ENCODE measurements around the gene HHLA2.

The HHLA2 gene, protein sequence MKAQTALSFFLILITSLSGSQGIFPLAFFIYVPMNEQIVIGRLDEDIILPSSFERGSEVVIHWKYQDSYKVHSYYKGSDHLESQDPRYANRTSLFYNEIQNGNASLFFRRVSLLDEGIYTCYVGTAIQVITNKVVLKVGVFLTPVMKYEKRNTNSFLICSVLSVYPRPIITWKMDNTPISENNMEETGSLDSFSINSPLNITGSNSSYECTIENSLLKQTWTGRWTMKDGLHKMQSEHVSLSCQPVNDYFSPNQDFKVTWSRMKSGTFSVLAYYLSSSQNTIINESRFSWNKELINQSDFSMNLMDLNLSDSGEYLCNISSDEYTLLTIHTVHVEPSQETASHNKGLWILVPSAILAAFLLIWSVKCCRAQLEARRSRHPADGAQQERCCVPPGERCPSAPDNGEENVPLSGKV

GRCh38 chr3:108296239-108296638, at the start of gene HHLA2:
Gene HHLA2, plus strand, starts transcription at chr3:108296548. Its CDS starts 55,266 bp downstream, at chr3:108351814.
- no peak for TF ChIP-seq CREB1 (IDR thresholded peaks at IDR 0.05; ENCODE audit: low read depth)
- TF ChIP-seq EGR1 (IDR thresholded peaks at IDR 0.05): no peak
- TF ChIP-seq TEAD4 (IDR thresholded peaks at IDR 0.05): no peak
- no peak for TF ChIP-seq YY1 (IDR thresholded peaks at IDR 0.05; ENCODE audit: low read depth)
- no peak for TF ChIP-seq RAD21 (IDR thresholded peaks at IDR 0.05; ENCODE audit: low read depth)
- TF ChIP-seq ZBTB7A (IDR thresholded peaks at IDR 0.05; ENCODE audit: low read depth): no peak
- TF ChIP-seq, protein P1, sequence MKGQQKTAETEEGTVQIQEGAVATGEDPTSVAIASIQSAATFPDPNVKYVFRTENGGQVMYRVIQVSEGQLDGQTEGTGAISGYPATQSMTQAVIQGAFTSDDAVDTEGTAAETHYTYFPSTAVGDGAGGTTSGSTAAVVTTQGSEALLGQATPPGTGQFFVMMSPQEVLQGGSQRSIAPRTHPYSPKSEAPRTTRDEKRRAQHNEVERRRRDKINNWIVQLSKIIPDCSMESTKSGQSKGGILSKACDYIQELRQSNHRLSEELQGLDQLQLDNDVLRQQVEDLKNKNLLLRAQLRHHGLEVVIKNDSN (IDR thresholded peaks at IDR 0.05): no peak

DNA sequence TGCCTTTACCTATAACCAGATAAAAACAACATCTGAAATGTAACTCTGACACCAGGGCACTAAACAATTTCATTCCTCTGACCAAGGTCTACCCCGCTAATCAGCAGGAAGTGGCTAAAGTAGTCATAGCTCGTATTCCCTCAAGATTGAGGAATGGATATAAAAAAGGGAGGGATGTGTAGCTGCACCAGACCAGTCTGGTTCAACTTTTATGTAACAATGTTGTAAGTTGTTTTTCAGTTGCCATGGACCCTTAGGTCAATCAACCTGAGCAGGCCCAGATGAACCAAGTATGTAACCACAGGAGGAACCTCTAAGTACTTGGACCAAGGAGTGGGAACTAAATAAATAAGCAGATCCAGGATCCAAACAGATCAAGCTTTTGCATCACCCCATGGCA, 45.7 kb upstream of the HHLA2 start:
- no peak for TF ChIP-seq FOXM1 (IDR thresholded peaks at IDR 0.05; ENCODE audit: borderline replicate concordance, low read depth)
- no peak for TF ChIP-seq CEBPB (IDR thresholded peaks at IDR 0.05)
- TF ChIP-seq REST (IDR thresholded peaks at IDR 0.05; ENCODE audit: low read depth): no peak
- no peak for TF ChIP-seq TAF1 (IDR thresholded peaks at IDR 0.05; ENCODE audit: low read depth)
- TF ChIP-seq TCF12 (IDR thresholded peaks at IDR 0.05; ENCODE audit: low read depth): no peak
- TF ChIP-seq, protein P1 (IDR thresholded peaks at IDR 0.05): no peak
- TF ChIP-seq ZBTB7A (IDR thresholded peaks at IDR 0.05; ENCODE audit: low read depth): no peak
- no peak for TF ChIP-seq YY1 (IDR thresholded peaks at IDR 0.05; ENCODE audit: low read depth)
- TF ChIP-seq CREB1 (IDR thresholded peaks at IDR 0.05; ENCODE audit: low read depth): no peak
- TF ChIP-seq MAX (IDR thresholded peaks at IDR 0.05): no peak
- TF ChIP-seq EGR1 (IDR thresholded peaks at IDR 0.05): no peak
- TF ChIP-seq TEAD4 (IDR thresholded peaks at IDR 0.05): no peak
- TF ChIP-seq EP300 (IDR thresholded peaks at IDR 0.05; ENCODE audit: borderline replicate concordance): no peak
- TF ChIP-seq RAD21 (IDR thresholded peaks at IDR 0.05; ENCODE audit: low read depth): no peak
- TF ChIP-seq NFIC (IDR thresholded peaks at IDR 0.05): no peak

DNA sequence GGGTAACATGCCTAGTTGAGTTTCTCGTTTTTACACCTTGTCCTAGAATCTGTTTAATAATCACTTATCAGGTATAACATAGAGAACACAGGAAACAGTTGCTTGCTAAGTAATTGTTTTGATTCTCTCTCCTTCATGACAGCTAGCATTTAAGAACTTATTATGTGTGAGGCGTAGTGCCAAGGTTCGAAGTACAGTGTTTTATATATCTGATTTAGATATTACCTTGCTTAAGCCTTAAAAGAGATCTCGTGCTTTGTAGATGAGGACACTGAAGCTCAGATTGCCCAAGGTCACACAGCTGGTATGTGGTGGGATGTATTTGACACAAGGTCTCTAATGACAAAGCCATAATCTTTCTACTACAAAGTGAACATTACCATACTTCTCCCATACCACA, 45.1 kb upstream of the HHLA2 start:
- TF ChIP-seq TAF1 (IDR thresholded peaks at IDR 0.05; ENCODE audit: low read depth) (no peak), RAD21 (IDR thresholded peaks at IDR 0.05; ENCODE audit: low read depth) (no peak), CREB1 (IDR thresholded peaks at IDR 0.05; ENCODE audit: low read depth) (no peak), CEBPB (IDR thresholded peaks at IDR 0.05) (no peak), EP300 (IDR thresholded peaks at IDR 0.05; ENCODE audit: borderline replicate concordance) (no peak), EGR1 (IDR thresholded peaks at IDR 0.05) (no peak), REST (IDR thresholded peaks at IDR 0.05; ENCODE audit: low read depth) (no peak), MAX (IDR thresholded peaks at IDR 0.05) (no peak), ZBTB7A (IDR thresholded peaks at IDR 0.05; ENCODE audit: low read depth) (no peak), NFIC (IDR thresholded peaks at IDR 0.05) (no peak), TEAD4 (IDR thresholded peaks at IDR 0.05) (no peak), FOXM1 (IDR thresholded peaks at IDR 0.05; ENCODE audit: borderline replicate concordance, low read depth) (no peak), YY1 (IDR thresholded peaks at IDR 0.05; ENCODE audit: low read depth) (no peak), TCF12 (IDR thresholded peaks at IDR 0.05; ENCODE audit: low read depth) (no peak)
- TF ChIP-seq, protein P1 (IDR thresholded peaks at IDR 0.05): no peak

- no peak for TF ChIP-seq NFIC (IDR thresholded peaks at IDR 0.05)
- no peak for TF ChIP-seq MAX (IDR thresholded peaks at IDR 0.05)
- no peak for TF ChIP-seq CEBPB (IDR thresholded peaks at IDR 0.05)
- TF ChIP-seq, protein P1 (IDR thresholded peaks at IDR 0.05): no peak
- TF ChIP-seq YY1 (IDR thresholded peaks at IDR 0.05; ENCODE audit: low read depth): no peak
- TF ChIP-seq REST (IDR thresholded peaks at IDR 0.05; ENCODE audit: low read depth): no peak
- TF ChIP-seq FOXM1 (IDR thresholded peaks at IDR 0.05; ENCODE audit: borderline replicate concordance, low read depth): no peak
- TF ChIP-seq CREB1 (IDR thresholded peaks at IDR 0.05; ENCODE audit: low read depth): no peak
- no peak for TF ChIP-seq TEAD4 (IDR thresholded peaks at IDR 0.05)
These were observed 44.5 kb upstream of the HHLA2 start for GRCh38 chr3:108251844-108252243.
